DND-41 (cell line): ENCODE results near the gene PEDS1.

ENCODE experiments used
- CTCF ChIP-seq: IDR thresholded peaks from 2 replicates; pipeline ENCODE4 v1.5.1; 2012; ENCODE audit warnings: borderline replicate concordance, low read length, moderate library complexity, mild to moderate bottlenecking; ENCODE audit not compliant: poor library complexity, severe bottlenecking; ENCODE audit errors: extremely low read depth
- EZH2 ChIP-seq: IDR thresholded peaks from 3 replicates; pipeline ENCODE4 v1.6.1; 2012; ENCODE audit warnings: borderline replicate concordance, low read depth, mild to moderate bottlenecking, moderate library complexity, low read length, inconsistent platforms; ENCODE audit not compliant: severe bottlenecking

GRCh38 chr20:50124496-50124895, 29.0 kb downstream of the PEDS1 start:
- no peak for TF ChIP-seq EZH2
- no peak for TF ChIP-seq CTCF
